HepG2 (cell line): ENCODE data around the gene POLR3E. TPM values are rescaled to one million over a fixed set of nuclear protein-coding genes. Genes with fewer than 3 reads are reported as not detected.

Experiments
- ATAC-seq: fragments of 200-7000 bp; cut with Tn5 transposase; 3 replicates; pipeline ENCODE4 v1.9.1; 2020; ENCODE audit warnings: mild to moderate bottlenecking, moderate library complexity
- BruUV-seq: library from RNA; stranded (reverse); fragments of 400-500 nt; replicated peaks from 2 replicates; lab custom pipeline; 2021; lab: Mats Ljungman, UMichigan
- CTCF ChIA-PET: fragments of 300-600 bp; formaldehyde crosslinking; extraction: SDS; loops from one replicate; lab custom pipeline; 2021; ENCODE audit warnings: low total read pairs, inconsistent platforms, low intra/inter-chr PET ratio; lab: Yijun Ruan, JAX
- POLR2A ChIA-PET: fragments of 350-600 bp; sonication (Branson Sonifier 250); formaldehyde crosslinking; loops from one replicate; lab custom pipeline; 2020; ENCODE audit warnings: antibody characterized with exemption, inconsistent platforms; lab: Yijun Ruan, JAX
- DNase-seq: peaks from one replicate; pipeline ENCODE4 v3.0.0-alpha.2; 2015; ENCODE audit warnings: low spot score
- FAIRE-seq: peaks from 3 replicates; lab custom pipeline; 2011; peaks lifted over from hg19 to GRCh38; lab: Jason Lieb, UNC
- H2AFZ ChIP-seq: one replicate; pipeline ENCODE4 v1.6.1; 2011; ENCODE audit warnings: low read length, inconsistent platforms
- H3K27ac ChIP-seq: fragments of 300-600 bp; 3 replicates; pipeline ENCODE4 v1.8.0; 2011; ENCODE audit warnings: mixed run types, mild to moderate bottlenecking, mixed read lengths, low read length, inconsistent platforms; ENCODE audit not compliant: insufficient read depth; ENCODE audit errors: extremely low read length
- H3K27me3 ChIP-seq, 2 experiments: fragments of 200-600 bp in 1 of 2; 2 replicates in 1 of 2; 3 replicates in 1 of 2; pipeline versions ENCODE4 v1.6.0 to v1.8.0; 2011; ENCODE audit warnings: low read length in 2 of 2, mild to moderate bottlenecking in 2 of 2, moderate library complexity in 2 of 2, inconsistent platforms in 1 of 2; ENCODE audit not compliant: insufficient read depth in 2 of 2, control insufficient read depth in 1 of 2
- H3K36me3 ChIP-seq, 2 experiments: fragments of 200-600 bp in 1 of 2; replicated peaks in 1 of 2; 2 replicates in 1 of 2; 3 replicates in 1 of 2; pipeline versions ENCODE4 v1.5.1 to v1.8.0; 2011; ENCODE audit warnings: low read length in 2 of 2, inconsistent platforms in 1 of 2; ENCODE audit not compliant: insufficient read depth in 2 of 2, control insufficient read depth in 1 of 2
- H3K4me1 ChIP-seq: 2 replicates; pipeline ENCODE4 v1.5.1; 2012; ENCODE audit warnings: low read length, inconsistent platforms; ENCODE audit not compliant: insufficient read depth
- H3K4me2 ChIP-seq: 2 replicates; pipeline ENCODE4 v1.6.0; 2011; ENCODE audit warnings: low read depth, low read length, inconsistent platforms
- H3K4me3 ChIP-seq, 3 experiments: fragments of 200-600 bp in 1 of 3; sonication (generic), shearing (Covaris generic) in 1 of 3; replicated peaks in 1 of 3; 2 replicates each; pipeline ENCODE4 v1.5.1; 2011 to 2016; ENCODE audit warnings: low read length in 3 of 3, inconsistent platforms in 2 of 3, low read depth in 2 of 3, mild to moderate bottlenecking in 2 of 3, control low read depth in 1 of 3, mixed read lengths in 1 of 3; ENCODE audit not compliant: insufficient read depth in 1 of 3
- H3K79me2 ChIP-seq: one replicate; pipeline ENCODE4 v1.6.1; 2011; ENCODE audit warnings: low read length, inconsistent platforms; ENCODE audit not compliant: insufficient read depth
- H3K9ac ChIP-seq: 2 replicates; pipeline ENCODE4 v1.6.0; 2011; ENCODE audit warnings: mild to moderate bottlenecking, low read depth, low read length, inconsistent platforms; ENCODE audit not compliant: insufficient read depth
- H3K9me3 ChIP-seq: 2 replicates; pipeline ENCODE4 v1.5.1; 2012; ENCODE audit warnings: mild to moderate bottlenecking, low read length
- H4K20me1 ChIP-seq: 2 replicates; pipeline ENCODE4 v1.6.0; 2011; ENCODE audit warnings: inconsistent platforms, mild to moderate bottlenecking, low read length, moderate library complexity; ENCODE audit not compliant: insufficient read depth
- AGO2 ChIP-seq: fragments of 200-400 bp; formaldehyde crosslinking; optimal IDR thresholded peaks from 2 replicates; pipeline ENCODE3; 2017; ENCODE audit warnings: mild to moderate bottlenecking, low read depth, low read length, moderate library complexity
- AHR ChIP-seq: IDR thresholded peaks from 2 replicates; pipeline ENCODE4 v1.6.1; 2018; ENCODE audit warnings: missing genetic modification reagents, missing compliant biosample characterization
- EED ChIP-seq: sonication (generic); formaldehyde crosslinking; IDR thresholded peaks from 2 replicates; pipeline ENCODE4 v1.5.0; 2020; ENCODE audit warnings: mild to moderate bottlenecking, missing genetic modification reagents
- ELF4 ChIP-seq: sonication (generic); formaldehyde crosslinking; IDR thresholded peaks from 2 replicates; pipeline ENCODE4 v1.5.0; 2020; ENCODE audit warnings: missing genetic modification reagents, mild to moderate bottlenecking, moderate library complexity, borderline replicate concordance
- ETV5 ChIP-seq: IDR thresholded peaks from 2 replicates; pipeline ENCODE4 v1.6.1; 2018; ENCODE audit warnings: missing biosample characterization, missing genetic modification reagents, inconsistent platforms, borderline replicate concordance
- GLI4 ChIP-seq: sonication (generic); formaldehyde crosslinking; IDR thresholded peaks from 2 replicates; pipeline ENCODE4 v1.5.1; 2020; ENCODE audit warnings: missing genetic modification reagents, mild to moderate bottlenecking, moderate library complexity, borderline replicate concordance
- GTF3A ChIP-seq: sonication (generic); formaldehyde crosslinking; conservative IDR thresholded peaks from 2 replicates; pipeline ENCODE4 v1.4.0; 2020; ENCODE audit warnings: mild to moderate bottlenecking, missing genetic modification reagents
- HES4 ChIP-seq: sonication (generic); formaldehyde crosslinking; IDR thresholded peaks from 2 replicates; pipeline ENCODE4 v1.9.0; 2021; ENCODE audit warnings: mild to moderate bottlenecking, missing genetic modification reagents, borderline replicate concordance
- HNF4A ChIP-seq: sonication (generic); formaldehyde crosslinking; IDR thresholded peaks from 2 replicates; pipeline ENCODE4 v1.4.0; 2020; ENCODE audit warnings: missing genetic modification reagents
- IRF2 ChIP-seq: IDR thresholded peaks from 2 replicates; pipeline ENCODE4 v1.6.1; 2018; ENCODE audit warnings: missing genetic modification reagents, missing compliant biosample characterization
- KDM6A ChIP-seq: IDR thresholded peaks from 2 replicates; pipeline ENCODE4 v1.6.1; 2016; ENCODE audit warnings: low read depth
- POLR2A ChIP-seq, 2 experiments: IDR thresholded peaks; 2 replicates each; pipeline ENCODE4 v1.6.1; 2011; ENCODE audit warnings: low read depth in 2 of 2, low read length in 2 of 2, mild to moderate bottlenecking in 1 of 2, moderate library complexity in 1 of 2; ENCODE audit not compliant: insufficient read depth in 1 of 2
- POLR2G ChIP-seq: fragments of 200-400 bp; formaldehyde crosslinking; IDR thresholded peaks from 2 replicates; pipeline ENCODE4 v1.6.1; 2018; ENCODE audit warnings: mild to moderate bottlenecking, low read depth, low read length, moderate library complexity
- RBM22 ChIP-seq: fragments of 200-400 bp; formaldehyde crosslinking; optimal IDR thresholded peaks from 2 replicates; pipeline ENCODE3; 2017; ENCODE audit warnings: mild to moderate bottlenecking, low read length, moderate library complexity
- TAF1 ChIP-seq: sonication (generic); formaldehyde crosslinking; IDR thresholded peaks from 2 replicates; pipeline ENCODE4 v1.4.0; 2020; ENCODE audit warnings: missing genetic modification reagents
- ZFP36L2 ChIP-seq: sonication (generic); formaldehyde crosslinking; IDR thresholded peaks from 2 replicates; pipeline ENCODE4 v1.4.0; 2020; ENCODE audit warnings: missing genetic modification reagents
- ZFX ChIP-seq: sonication (generic); formaldehyde crosslinking; IDR thresholded peaks from 2 replicates; pipeline ENCODE4 v1.4.0; 2020; ENCODE audit warnings: mild to moderate bottlenecking, low read depth, missing genetic modification reagents, moderate library complexity
- ZNF225 ChIP-seq: sonication (generic); formaldehyde crosslinking; IDR thresholded peaks from 2 replicates; pipeline ENCODE4 v1.4.0; 2020; ENCODE audit warnings: mild to moderate bottlenecking, missing genetic modification reagents
- ZNF564 ChIP-seq: sonication (generic); formaldehyde crosslinking; IDR thresholded peaks from 2 replicates; pipeline ENCODE4 v1.8.1; 2023; ENCODE audit warnings: mild to moderate bottlenecking, missing genetic modification reagents
- ZNF687 ChIP-seq: sonication (generic); formaldehyde crosslinking; IDR thresholded peaks from 2 replicates; pipeline ENCODE4 v1.5.1; 2020; ENCODE audit warnings: mild to moderate bottlenecking, missing genetic modification reagents, moderate library complexity
- ZNF7 ChIP-seq: IDR thresholded peaks from 2 replicates; pipeline ENCODE4 v1.6.1; 2016; ENCODE audit warnings: missing biosample characterization, missing genetic modification reagents
- ZNF768 ChIP-seq: sonication (generic); formaldehyde crosslinking; IDR thresholded peaks from 2 replicates; pipeline ENCODE4 v1.4.0; 2020; ENCODE audit warnings: missing genetic modification reagents
- WGBS: methylation state at CpG from one replicate; pipeline ENCODE4 v1.1.6; 2017; ENCODE audit warnings: low lambda C conversion rate; 5-methylcytosine and 5-hydroxymethylcytosine counted together
- in situ Hi-C: cut with HindIII; loops from 2 replicates; pipeline ENCODE4 v1.10.0; 2017; ENCODE audit warnings: low pct_unique_long_range_greater_than_20kb; ENCODE audit not compliant: extremely low pct_ligation_motif_present
- intact Hi-C: fragments of 100-400 bp; cut with micrococcal nuclease; formaldehyde crosslinking; loops from one replicate; pipeline ENCODE4 v1.10.0; 2022; ENCODE audit not compliant: unreplicated experiment
- polyA plus RNA-seq, 8 experiments: library from polyadenylated mRNA; depleted of rRNA in 3 of 8; stranded (reverse) in 7 of 8; unstranded in 1 of 8; fragments of >200 nt; fragmentation: Illumina TruSeq in 4 of 8; extraction: Trizol in 4 of 8; gene quantifications; 2 replicates each; pipeline versions ENCODE4 v1.2.1 to v1.2.3, GENCODE V29; 2011 to 2016; ENCODE audit warnings: low read depth in 4 of 8, missing spikeins in 1 of 8, mixed read lengths in 1 of 8; ENCODE audit not compliant: insufficient read depth in 1 of 8
- total RNA-seq, 5 experiments: library from RNA; depleted of rRNA; stranded (reverse); fragments of >200 nt; fragmentation: Illumina TruSeq; extraction: Trizol; gene quantifications; 2 replicates each; pipeline ENCODE4 v1.2.3, GENCODE V29; 2016; ENCODE audit warnings: low read depth in 1 of 5

The POLR3E gene
- total and polyA plus RNA-seq, 2 of the 13 experiments (the other 11 are each of a cell fraction or from before 2014, with no cell fraction given), result 135 to 262 TPM

DNA sequence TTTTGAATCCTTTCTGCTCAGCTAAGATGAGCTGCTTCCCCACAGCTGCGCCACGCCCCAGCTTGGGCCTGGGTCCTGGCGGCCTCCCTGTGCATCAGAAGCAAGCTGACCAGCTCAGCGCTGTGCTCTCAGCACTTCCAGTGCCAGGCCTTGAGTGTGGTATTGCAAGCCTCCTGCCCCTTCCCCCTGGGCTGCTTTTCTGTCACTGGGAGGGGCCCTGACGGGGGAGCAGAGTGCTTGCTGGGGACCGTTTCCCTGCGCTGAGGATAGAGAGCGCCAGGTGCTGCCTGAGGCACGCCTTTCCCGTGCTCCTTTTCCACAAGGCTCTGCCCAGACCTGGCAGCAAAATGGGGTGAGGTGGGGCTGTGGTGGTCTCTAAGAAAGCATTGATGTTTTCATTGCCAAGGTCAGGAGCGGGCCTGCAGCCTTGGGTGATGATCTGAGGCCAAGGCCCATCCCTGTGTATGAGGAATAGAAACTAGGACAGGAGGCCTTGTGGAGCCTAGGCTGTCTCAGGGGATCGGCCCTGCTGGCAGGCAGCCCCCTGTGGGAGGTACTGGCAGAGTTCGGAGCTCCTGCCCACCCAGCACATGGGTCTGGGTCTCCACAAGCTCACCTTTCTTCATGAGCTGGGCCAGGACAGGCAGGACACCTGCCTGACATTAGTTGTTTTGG, 29.7 kb downstream of the POLR3E start:
- H3K27me3 ChIP-seq, result no peaks in the 10 kb centered on the region
- no peak overlapping the region for H3K9ac ChIP-seq
- no peaks in the 10 kb centered on the region for H3K9me3 ChIP-seq
- no peak overlapping the region for H3K4me3 ChIP-seq
- no peak for FAIRE-seq
- no peak; the same call in 1 of the 3 replicates for ATAC-seq
- H3K27ac ChIP-seq, result no peak overlapping the region
- peaks cover 5% of the 10 kb centered on the region for H3K79me2 ChIP-seq
- no peak overlapping the region for H3K4me2 ChIP-seq
- in situ Hi-C loops (loop anchor here (25.0 kb wide), 2 partner anchors 765 to 1165 kb away; partner anchors contain the start of genes DNAH3 and LDAF1), intact Hi-C loops (no loop called here)
- WGBS, result 99% methylated on average over 13 of the region's 13 CpGs
- ChIA-PET POLR2A (interaction anchor here (1.4 kb wide), 1 partner anchor 27 kb away, joined by 3 read pairs; no protein-coding TSS in a partner anchor), CTCF (no interaction called here)
- H2AFZ ChIP-seq, result no peak overlapping the region
- peaks cover 15% of the 10 kb centered on the region; the same call in 1 of the 2 replicates for H4K20me1 ChIP-seq
- DNase-seq, result no peak
- peaks cover 73 to 97% of the 10 kb centered on the region in 2 experiments for H3K36me3 ChIP-seq
- H3K4me1 ChIP-seq, result no peaks in the 10 kb centered on the region
- BruUV-seq, result no TSS peak
- TF ChIP-seq ZNF687 (CRISPR knock-in tag) (peak; percentile 9; the same call in 1 of the 2 replicates), POLR2A (IDR thresholded peaks at IDR 0.05; ENCODE audit: insufficient read depth in 1 of 2, low read depth in 2 of 2, low read length in 2 of 2) (peak in 1 of 2 experiments; percentile 25; a peak in 1 of 4 replicates), RBM22 (peak; percentile 67), IRF2 (CRISPR knock-in tag) (no peak), ZNF225 (CRISPR knock-in tag) (0 out of 2 replicates have a peak, but pooled peaks have one; percentile 49), ELF4 (CRISPR knock-in tag) (no peak), ZNF564 (CRISPR knock-in tag) (no peak), HNF4A (CRISPR knock-in tag) (no peak), ZNF768 (CRISPR knock-in tag) (no peak), KDM6A (CRISPR knock-in tag) (no peak), ETV5 (CRISPR knock-in tag) (no peak), POLR2G (0 out of 2 replicates have a peak, but pooled peaks have one; percentile 20), GLI4 (CRISPR knock-in tag) (no peak), EED (peak; percentile 63; the same call in 1 of the 2 replicates), ZFX (CRISPR knock-in tag) (peak; percentile 13; the same call in 1 of the 2 replicates), AHR (CRISPR knock-in tag) (0 out of 2 replicates have a peak, but pooled peaks have one; percentile 13), AGO2 (peak; percentile 86), TAF1 (0 out of 2 replicates have a peak, but pooled peaks have one; percentile 23), HES4 (CRISPR knock-in tag) (0 out of 2 replicates have a peak, but pooled peaks have one; percentile 21), ZFP36L2 (no peak), ZNF7 (CRISPR knock-in tag) (no peak), GTF3A (CRISPR knock-in tag) (no peak)
